OCI-LY3 (cell line): ENCODE results near the gene APOL3.

Source experiments
- H2AFZ ChIP-seq: fragments of 200-600, 300-600 bp; shearing (Covaris generic); 2 replicates; pipeline ENCODE4 v1.6.0; 2014; ENCODE audit warnings: antibody characterized with exemption, low read depth, low read length
- H3K27ac ChIP-seq: fragments of 200-600, 300-600 bp; sonication (generic); 2 replicates; pipeline ENCODE4 v1.5.1; 2014; ENCODE audit warnings: mild to moderate bottlenecking, low read length, moderate library complexity, mixed read lengths
- H3K27me3 ChIP-seq: fragments of 200-600, 300-600 bp; sonication (generic); 2 replicates; pipeline ENCODE4 v1.6.1; 2014; ENCODE audit warnings: low read depth, low read length, mixed read lengths
- H3K36me3 ChIP-seq: fragments of 200-600, 300-600 bp; sonication (generic); replicated peaks from 2 replicates; pipeline ENCODE3; 2014; ENCODE audit warnings: low read depth, low read length, mixed read lengths
- H3K4me1 ChIP-seq: fragments of 300-600, 200-600 bp; sonication (generic); 2 replicates; pipeline ENCODE4 v1.6.1; 2014; ENCODE audit warnings: low read length, mixed read lengths
- H3K4me2 ChIP-seq: fragments of 200-600, 300-600 bp; sonication (generic); 2 replicates; pipeline ENCODE4 v1.6.1; 2014; ENCODE audit warnings: low read length, mixed read lengths
- H3K4me3 ChIP-seq: fragments of 300-600, 200-600 bp; sonication (generic); 2 replicates; pipeline ENCODE4 v1.5.1; 2014; ENCODE audit warnings: antibody characterized with exemption, mild to moderate bottlenecking, low read length, moderate library complexity
- H3K79me2 ChIP-seq: fragments of 300-600, 200-600 bp; shearing (Covaris generic); 2 replicates; pipeline ENCODE4 v1.6.1; 2014; ENCODE audit warnings: mild to moderate bottlenecking, low read length, mixed read lengths
- H3K9ac ChIP-seq: fragments of 300-600, 200-600 bp; shearing (Covaris generic); 2 replicates; pipeline ENCODE4 v1.6.0; 2014; ENCODE audit warnings: mild to moderate bottlenecking, low read length, moderate library complexity
- H3K9me3 ChIP-seq: fragments of 200-600, 300-600 bp; shearing (Covaris generic); 2 replicates; pipeline ENCODE4 v1.6.1; 2014; ENCODE audit warnings: low read length, mixed read lengths; ENCODE audit not compliant: insufficient read depth
- H4K20me1 ChIP-seq: fragments of 200-600, 300-600 bp; sonication (generic); 2 replicates; pipeline ENCODE4 v1.6.1; 2016; ENCODE audit warnings: low read length, mixed read lengths; ENCODE audit not compliant: insufficient read depth
- CTCF ChIP-seq: fragments of 200-600, 300-600 bp; sonication (generic); IDR thresholded peaks from 2 replicates; pipeline ENCODE4 v1.5.1; 2014; ENCODE audit warnings: antibody characterized with exemption, low read length, low read depth
- EZH2phosphoT487 ChIP-seq: fragments of 200-600 bp; shearing (Covaris generic); IDR thresholded peaks from 2 replicates; pipeline ENCODE4 v1.6.1; 2018; ENCODE audit warnings: antibody characterized with exemption, mixed run types, low read depth

The APOL3 gene

GRCh38 chr22:36117053-36117554, 43.5 kb downstream of the APOL3 start:
- Histone ChIP-seq H3K36me3 (no peaks in the 10 kb centered on the region), H3K4me1 (no peaks in the 10 kb centered on the region), H3K4me2 (no peak overlapping the region), H3K79me2 (no peaks in the 10 kb centered on the region), H3K9me3 (no peaks in the 10 kb centered on the region), H3K27ac (no peak overlapping the region), H3K9ac (no peak overlapping the region), H2AFZ (no peak overlapping the region), H4K20me1 (no peaks in the 10 kb centered on the region), H3K4me3 (no peak overlapping the region), H3K27me3 (peaks cover 8% of the 10 kb centered on the region)
- TF ChIP-seq EZH2phosphoT487 (no peak), CTCF (no peak)

GRCh38 chr22:36116127-36116526, 44.4 kb downstream of the APOL3 start:
- no peak overlapping the region for H3K27ac ChIP-seq
- no peak overlapping the region for H3K4me2 ChIP-seq
- no peak overlapping the region for H3K9ac ChIP-seq
- no peak overlapping the region for H3K4me3 ChIP-seq
- no peak overlapping the region for H2AFZ ChIP-seq
- H3K9me3 ChIP-seq, result no peaks in the 10 kb centered on the region
- peaks cover 8% of the 10 kb centered on the region for H3K27me3 ChIP-seq
- TF ChIP-seq EZH2phosphoT487 (no peak), CTCF (no peak)
- no peaks in the 10 kb centered on the region for H3K79me2 ChIP-seq
- no peaks in the 10 kb centered on the region for H3K36me3 ChIP-seq
- H3K4me1 ChIP-seq, result no peaks in the 10 kb centered on the region
- no peaks in the 10 kb centered on the region for H4K20me1 ChIP-seq

- Histone ChIP-seq H3K27ac (no peak overlapping the region), H3K9ac (no peak overlapping the region), H3K27me3 (no peaks in the 10 kb centered on the region), H2AFZ (no peak overlapping the region), H3K4me2 (no peak overlapping the region), H4K20me1 (no peaks in the 10 kb centered on the region), H3K79me2 (no peaks in the 10 kb centered on the region), H3K4me3 (no peak overlapping the region), H3K9me3 (no peaks in the 10 kb centered on the region), H3K4me1 (no peaks in the 10 kb centered on the region), H3K36me3 (no peaks in the 10 kb centered on the region)
- no peak for TF ChIP-seq CTCF
Measured at GRCh38 chr22:36113121-36113520, 47.4 kb downstream of the APOL3 start.

- no peaks in the 10 kb centered on the region for H3K36me3 ChIP-seq
- H4K20me1 ChIP-seq, result no peaks in the 10 kb centered on the region
- no peaks in the 10 kb centered on the region for H3K79me2 ChIP-seq
- 0 out of 2 replicates have a peak, but pooled peaks cover 2% of the 10 kb centered on the region for H3K27me3 ChIP-seq
- H3K4me1 ChIP-seq, result no peaks in the 10 kb centered on the region
- no peak overlapping the region for H2AFZ ChIP-seq
- H3K4me2 ChIP-seq, result no peak overlapping the region
- TF ChIP-seq CTCF, result no peak
- no peak for TF ChIP-seq EZH2phosphoT487
- no peak overlapping the region for H3K9ac ChIP-seq
- no peaks in the 10 kb centered on the region for H3K9me3 ChIP-seq
- H3K27ac ChIP-seq, result no peak overlapping the region
- no peak overlapping the region for H3K4me3 ChIP-seq
Measured at GRCh38 chr22:36111316-36111715, 49.2 kb downstream of the APOL3 start.
